AG09319 (cell line): ENCODE measurements around the gene P3R3URF.

Experiments
- DNase-seq: peaks from one replicate; pipeline ENCODE4 v3.0.0-alpha.2; 2010; ENCODE audit warnings: low read depth; ENCODE audit errors: extremely low read depth
- TF ChIP-seq, protein P1 (sequence below): IDR thresholded peaks from 2 replicates; pipeline ENCODE4 v1.5.1; 2011; ENCODE audit warnings: low read depth, mild to moderate bottlenecking, inconsistent platforms, low read length, moderate library complexity

Gene P3R3URF

DNA sequence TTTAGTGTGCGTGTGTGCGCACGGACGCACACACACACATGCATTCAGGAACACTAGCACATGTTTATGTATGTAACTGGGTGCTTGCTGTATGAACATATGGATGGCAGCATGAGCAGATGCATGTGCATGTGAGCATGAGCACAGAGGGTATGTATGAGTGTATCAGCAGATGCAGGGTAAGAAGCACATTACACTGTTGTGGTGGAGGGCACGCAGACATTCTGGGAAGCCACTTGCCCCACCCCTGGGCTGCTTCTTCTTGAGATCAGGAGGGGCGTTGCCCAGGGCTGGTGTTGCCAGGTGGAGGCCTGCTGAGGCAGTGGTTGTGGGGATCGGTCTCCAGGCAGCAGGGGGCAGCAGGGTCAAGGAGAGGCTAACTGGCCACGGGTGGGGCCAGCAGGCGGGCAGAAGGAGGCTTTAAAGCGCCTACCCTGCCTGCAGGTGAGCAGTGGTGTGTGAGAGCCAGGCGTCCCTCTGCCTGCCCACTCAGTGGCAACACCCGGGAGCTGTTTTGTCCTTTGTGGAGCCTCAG, 3.9 kb upstream of the P3R3URF start:
- TF ChIP-seq, protein P1, sequence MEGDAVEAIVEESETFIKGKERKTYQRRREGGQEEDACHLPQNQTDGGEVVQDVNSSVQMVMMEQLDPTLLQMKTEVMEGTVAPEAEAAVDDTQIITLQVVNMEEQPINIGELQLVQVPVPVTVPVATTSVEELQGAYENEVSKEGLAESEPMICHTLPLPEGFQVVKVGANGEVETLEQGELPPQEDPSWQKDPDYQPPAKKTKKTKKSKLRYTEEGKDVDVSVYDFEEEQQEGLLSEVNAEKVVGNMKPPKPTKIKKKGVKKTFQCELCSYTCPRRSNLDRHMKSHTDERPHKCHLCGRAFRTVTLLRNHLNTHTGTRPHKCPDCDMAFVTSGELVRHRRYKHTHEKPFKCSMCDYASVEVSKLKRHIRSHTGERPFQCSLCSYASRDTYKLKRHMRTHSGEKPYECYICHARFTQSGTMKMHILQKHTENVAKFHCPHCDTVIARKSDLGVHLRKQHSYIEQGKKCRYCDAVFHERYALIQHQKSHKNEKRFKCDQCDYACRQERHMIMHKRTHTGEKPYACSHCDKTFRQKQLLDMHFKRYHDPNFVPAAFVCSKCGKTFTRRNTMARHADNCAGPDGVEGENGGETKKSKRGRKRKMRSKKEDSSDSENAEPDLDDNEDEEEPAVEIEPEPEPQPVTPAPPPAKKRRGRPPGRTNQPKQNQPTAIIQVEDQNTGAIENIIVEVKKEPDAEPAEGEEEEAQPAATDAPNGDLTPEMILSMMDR = no peak; the same call in 1 of the 2 replicates

DNA sequence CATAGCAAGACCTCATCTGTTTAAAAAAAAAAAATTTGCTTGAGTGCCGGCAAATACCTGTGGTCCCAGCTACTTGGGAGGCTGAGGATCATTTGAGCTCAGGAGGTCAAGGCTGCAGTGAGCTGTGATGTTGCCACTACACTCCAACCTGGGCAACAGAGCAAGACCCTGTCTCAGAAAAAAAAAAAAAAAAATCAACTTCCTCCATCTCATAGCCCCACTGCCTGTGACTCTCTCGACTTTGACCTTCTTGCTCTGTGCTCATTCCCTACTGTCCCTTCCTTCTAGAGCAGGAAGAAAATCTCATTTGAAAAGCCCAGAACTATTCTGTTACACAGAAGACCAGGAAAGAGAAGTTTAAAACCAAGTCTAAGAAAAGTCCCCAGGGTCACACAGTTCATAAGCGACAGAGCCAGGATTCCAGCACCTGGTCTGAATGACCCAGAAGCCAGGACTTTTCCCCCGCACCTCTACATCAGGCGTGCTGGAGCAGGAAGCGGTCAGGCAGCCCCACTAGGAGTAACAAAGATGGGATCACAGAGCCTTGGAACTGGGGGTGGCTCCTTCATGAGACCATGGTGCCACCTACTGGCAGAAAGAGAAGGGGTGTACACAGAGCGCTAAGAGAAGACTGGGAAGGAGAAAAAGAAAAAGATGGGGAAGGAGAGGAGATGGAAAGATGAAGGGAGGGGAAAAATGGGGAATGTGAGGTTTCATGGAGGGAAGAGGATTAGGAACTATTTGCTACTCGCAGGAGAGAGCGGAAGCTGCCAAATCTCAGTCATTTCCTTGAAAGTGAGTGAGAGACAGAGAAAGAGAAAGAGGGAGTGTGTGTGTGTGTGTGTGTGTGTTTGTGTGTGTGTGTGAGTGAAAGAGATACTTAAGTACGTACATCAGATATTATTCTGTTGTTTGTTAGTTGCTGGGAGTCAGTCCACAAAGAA, 3.1 kb upstream of the P3R3URF start:
- TF ChIP-seq, protein P1 = peak; percentile 92

More for the DNA sequence above, 3.9 kb upstream of the P3R3URF start:
- DNase-seq = no peak

DNA sequence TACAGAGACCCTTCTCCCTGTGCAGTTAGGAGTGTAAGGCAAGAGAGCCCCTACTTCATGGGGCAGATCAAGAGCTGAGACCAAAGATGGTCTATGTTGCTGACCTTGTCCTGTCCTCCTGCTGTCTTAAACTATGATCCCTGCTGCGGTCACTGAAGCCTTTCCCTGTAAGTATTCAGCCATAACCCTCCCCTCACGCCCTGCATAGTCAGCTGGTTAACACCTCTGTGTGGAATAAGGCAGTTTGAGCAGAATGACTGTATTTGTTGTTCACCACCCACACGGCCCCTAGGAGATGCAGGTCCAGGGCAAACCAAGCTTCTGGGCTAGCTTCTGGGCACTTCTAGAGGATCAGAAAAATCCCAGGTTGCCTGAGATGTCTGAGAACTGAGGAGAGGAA, 1.0 kb downstream of the P3R3URF start:
- TF ChIP-seq, protein P1 = no peak
- no peak for DNase-seq

More for the DNA sequence above, 3.1 kb upstream of the P3R3URF start:
- peak; percentile 70 for DNase-seq

DNA sequence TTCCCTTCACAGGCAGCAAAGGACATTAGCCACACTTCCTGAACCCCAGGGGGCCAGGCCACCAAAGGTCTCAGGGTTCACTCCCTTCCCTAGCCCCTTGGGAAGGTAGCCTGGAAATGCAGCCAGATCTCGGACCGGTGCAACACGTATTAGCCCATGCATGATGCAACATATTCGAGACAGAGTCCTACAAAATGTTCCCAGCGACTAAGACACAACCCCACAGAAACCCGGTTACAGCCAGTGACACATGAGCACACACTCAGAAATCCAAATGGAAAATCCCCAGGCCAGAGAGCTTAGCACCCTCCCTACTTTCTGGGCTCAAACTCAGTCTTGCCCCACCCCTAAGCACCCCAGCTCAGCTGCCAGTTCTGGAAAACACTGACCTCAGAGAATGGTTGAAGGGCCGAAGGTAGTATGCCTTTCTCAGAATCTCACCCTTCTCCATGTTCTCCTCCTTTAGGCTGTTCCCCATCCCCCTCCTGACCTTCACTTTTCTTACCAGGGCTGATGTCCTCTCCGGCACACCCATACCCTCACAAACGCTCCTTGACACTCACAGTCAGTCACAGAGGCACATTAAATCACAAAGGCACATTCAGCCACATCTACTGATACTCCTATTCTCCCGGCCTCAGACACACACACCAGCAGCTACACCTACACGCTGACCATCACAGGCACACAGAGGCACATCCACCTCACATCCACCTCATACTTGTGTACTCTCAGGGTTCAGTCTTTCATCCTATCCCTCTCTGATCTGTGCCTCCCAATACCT, 1.6 kb downstream of the P3R3URF start, which contains the start of gene TSPAN1:
TSS of gene TSPAN1 (plus strand) at position 640 of the 784 bp plus-strand sequence. CDS start 6,021 bp downstream, outside the sequence.
- TF ChIP-seq, protein P1 = no peak
- no peak for DNase-seq

DNA sequence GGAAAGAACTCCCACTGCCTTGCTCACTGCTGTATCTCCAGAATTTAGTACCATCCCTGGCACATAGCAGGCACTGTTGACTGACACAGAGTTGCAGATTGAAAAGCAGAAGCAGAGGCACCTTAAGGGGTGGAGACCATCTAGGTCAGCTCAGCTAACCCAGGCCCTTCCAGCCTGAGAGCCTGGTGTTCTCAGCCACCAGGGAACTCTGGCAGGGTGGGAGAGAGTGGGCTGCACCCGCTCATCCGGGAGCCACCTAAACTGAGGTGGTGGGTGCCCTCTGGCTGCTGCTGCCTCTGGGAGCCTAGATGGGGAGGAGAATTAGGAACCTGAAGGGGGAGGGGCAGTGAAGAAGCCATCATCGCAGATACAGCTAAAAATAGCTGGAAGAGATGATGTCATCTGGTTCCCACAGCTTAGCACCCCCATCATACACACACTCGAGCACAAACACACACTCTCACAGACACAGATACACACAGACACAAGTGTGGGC, 2.9 kb downstream of the P3R3URF start:
- DNase-seq = no peak
- TF ChIP-seq, protein P1 = no peak

DNA sequence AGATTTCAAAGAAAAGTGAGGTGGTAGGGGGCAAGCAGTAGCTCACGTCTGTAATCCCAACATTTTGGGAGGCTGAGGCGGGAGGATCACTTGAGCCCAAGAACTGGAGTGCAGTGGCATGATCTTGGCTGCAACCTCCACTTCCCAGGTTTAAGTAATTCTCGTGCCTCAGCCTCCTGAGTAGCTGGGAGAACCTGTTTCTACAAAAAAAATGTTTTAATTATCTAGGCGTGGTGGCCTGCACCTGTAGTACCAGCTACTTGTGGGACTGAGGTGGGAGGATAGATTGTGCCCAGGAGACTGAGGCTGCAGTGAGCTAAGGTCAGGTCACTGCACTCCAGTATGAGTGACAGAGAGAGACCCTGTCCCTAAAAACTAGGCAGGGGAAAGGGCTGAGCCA, 4.0 kb downstream of the P3R3URF start:
- TF ChIP-seq, protein P1 = no peak
- DNase-seq = no peak
